SJCRH30 (cell line): Measurements from ENCODE around the gene C9. TPM values are rescaled to one million over a fixed set of nuclear protein-coding genes. Genes with fewer than 3 reads are reported as not detected.
A peak's percentile ranks its signal among the peaks of the same experiment; 100 is the strongest.
"Not testable (repeated sequence)": the region's sequence is repeated elsewhere in the genome, so short reads cannot be mapped to it uniquely, and the experiment has no call there.

Experiments
- DNase-seq, 2 experiments: peaks; one replicate each; pipeline ENCODE4 v3.0.0-alpha.2; 2015 to 2020
- H3K27ac ChIP-seq: fragments of 250-450 bp; sonication (Bioruptor Pico); 2 replicates; pipeline ENCODE4 v1.5.1; 2020; ENCODE audit warnings: mild to moderate bottlenecking, moderate library complexity
- H3K27me3 ChIP-seq: fragments of 250-450 bp; sonication (Bioruptor Pico); 2 replicates; pipeline ENCODE4 v1.5.1; 2020; ENCODE audit warnings: mild to moderate bottlenecking, moderate library complexity
- H3K36me3 ChIP-seq: fragments of 250-450 bp; sonication (Bioruptor Pico); 2 replicates; pipeline ENCODE4 v1.5.1; 2020; ENCODE audit warnings: mild to moderate bottlenecking, moderate library complexity
- H3K4me1 ChIP-seq: fragments of 250-450 bp; sonication (Bioruptor Pico); 2 replicates; pipeline ENCODE4 v1.5.1; 2020; ENCODE audit warnings: mild to moderate bottlenecking, moderate library complexity
- H3K4me3 ChIP-seq: fragments of 250-450 bp; sonication (Bioruptor Pico); 2 replicates; pipeline ENCODE4 v1.5.1; 2020; ENCODE audit warnings: mild to moderate bottlenecking, moderate library complexity
- H3K9me3 ChIP-seq: fragments of 250-450 bp; sonication (Bioruptor Pico); replicated peaks from 2 replicates; pipeline ENCODE4 v1.5.1; 2020; ENCODE audit warnings: mild to moderate bottlenecking, moderate library complexity
- total RNA-seq: library from RNA; depleted of rRNA; stranded (reverse); fragments of >200 nt; shearing (Covaris generic); gene quantifications from 2 replicates; pipeline ENCODE4 v1.2.3, GENCODE V29; 2014

Gene C9
- total RNA-seq, 1 experiment from 2014 or later, result not detected

GRCh38 chr5:39328731-39329130 is 35.6 kb downstream of the C9 start:
- Histone ChIP-seq H3K4me3 (no peak overlapping the region), H3K27me3 (no peaks in the 10 kb centered on the region), H3K27ac (no peak overlapping the region), H3K4me1 (no peaks in the 10 kb centered on the region), H3K36me3 (no peaks in the 10 kb centered on the region), H3K9me3 (no peaks in the 10 kb centered on the region)
- no peak for DNase-seq

DNA sequence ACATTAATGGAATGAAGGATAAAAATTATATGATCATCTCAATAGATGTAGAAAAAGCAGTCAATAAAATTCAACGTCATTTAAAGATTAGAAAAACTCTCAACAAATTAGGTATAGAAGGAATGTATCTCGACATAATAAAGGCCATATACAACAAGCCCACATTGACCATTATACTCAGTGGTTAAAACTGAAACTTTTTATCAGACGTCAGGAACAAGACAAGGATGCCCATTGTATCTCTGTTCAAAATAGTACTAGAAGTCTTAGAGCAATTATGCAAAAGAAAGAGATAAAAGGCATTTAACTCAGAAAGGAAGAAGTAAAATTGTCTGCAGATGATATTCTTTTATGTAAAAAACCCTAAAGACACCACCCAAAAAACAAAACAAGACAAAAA is 40.8 kb downstream of the C9 start:
- H3K36me3 ChIP-seq, result no peaks in the 10 kb centered on the region
- H3K27ac ChIP-seq, result no peak overlapping the region
- no peaks in the 10 kb centered on the region for H3K4me1 ChIP-seq
- H3K9me3 ChIP-seq, result no peaks in the 10 kb centered on the region
- H3K4me3 ChIP-seq, result no peak overlapping the region
- no peak for DNase-seq
- H3K27me3 ChIP-seq, result no peaks in the 10 kb centered on the region

- Histone ChIP-seq H3K4me1 (no peaks in the 10 kb centered on the region), H3K9me3 (0 out of 2 replicates have a peak, but pooled peaks cover 3% of the 10 kb centered on the region), H3K4me3 (no peak overlapping the region), H3K36me3 (no peaks in the 10 kb centered on the region), H3K27ac (no peak overlapping the region), H3K27me3 (no peaks in the 10 kb centered on the region)
- DNase-seq, result no peak
Observed at GRCh38 chr5:39319395-39319794, 44.9 kb downstream of the C9 start.

- not testable (repeated sequence) for DNase-seq, H3K4me3 ChIP-seq, H3K4me1 ChIP-seq, H3K36me3 ChIP-seq, H3K27ac ChIP-seq, H3K9me3 ChIP-seq, H3K27me3 ChIP-seq
Observed at GRCh38 chr5:39316464-39316863, 47.8 kb downstream of the C9 start.

DNA sequence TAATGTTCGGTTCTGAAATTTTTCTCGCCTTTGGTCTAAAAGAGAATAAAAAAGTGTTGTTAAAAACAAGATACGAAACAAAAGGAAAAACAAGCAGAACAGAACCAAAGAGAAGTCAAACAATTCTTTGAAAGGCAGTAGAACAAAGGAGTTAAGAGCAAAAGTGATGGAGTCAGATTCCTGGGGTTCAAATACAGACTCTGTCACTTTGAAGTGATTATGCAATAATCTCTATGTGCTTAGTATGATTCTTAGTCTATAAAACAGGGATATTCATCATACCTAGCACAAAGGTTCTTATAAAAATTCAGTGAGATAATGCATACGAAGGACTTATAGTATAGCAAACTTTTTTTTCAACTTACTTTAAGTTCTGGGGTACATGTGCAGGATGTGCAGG is 48.3 kb downstream of the C9 start:
- no peak overlapping the region for H3K27ac ChIP-seq
- 0 out of 2 replicates have a peak, but pooled peaks cover 3% of the 10 kb centered on the region for H3K9me3 ChIP-seq
- no peak for DNase-seq
- H3K36me3 ChIP-seq, result no peaks in the 10 kb centered on the region
- no peak overlapping the region for H3K4me3 ChIP-seq
- H3K27me3 ChIP-seq, result no peaks in the 10 kb centered on the region
- H3K4me1 ChIP-seq, result no peaks in the 10 kb centered on the region

GRCh38 chr5:39314591-39314990 is 49.7 kb downstream of the C9 start:
- H3K9me3 ChIP-seq, result 0 out of 2 replicates have a peak, but pooled peaks cover 3% of the 10 kb centered on the region
- no peak for DNase-seq
- no peaks in the 10 kb centered on the region for H3K4me1 ChIP-seq

GRCh38 chr5:39309534-39309933 is 54.8 kb downstream of the C9 start:
- no peaks in the 10 kb centered on the region for H3K36me3 ChIP-seq
- H3K9me3 ChIP-seq, result no peaks in the 10 kb centered on the region
- H3K27me3 ChIP-seq, result 0 out of 2 replicates have a peak, but pooled peaks cover 4% of the 10 kb centered on the region
- no peak overlapping the region for H3K27ac ChIP-seq
- no peak for DNase-seq
- no peak overlapping the region for H3K4me3 ChIP-seq
- no peaks in the 10 kb centered on the region for H3K4me1 ChIP-seq

More at GRCh38 chr5:39314591-39314990, 49.7 kb downstream of the C9 start:
- no peak overlapping the region for H3K27ac ChIP-seq
- no peak overlapping the region for H3K4me3 ChIP-seq
- no peaks in the 10 kb centered on the region for H3K36me3 ChIP-seq
- 0 out of 2 replicates have a peak, but pooled peaks cover 4% of the 10 kb centered on the region for H3K27me3 ChIP-seq

DNA sequence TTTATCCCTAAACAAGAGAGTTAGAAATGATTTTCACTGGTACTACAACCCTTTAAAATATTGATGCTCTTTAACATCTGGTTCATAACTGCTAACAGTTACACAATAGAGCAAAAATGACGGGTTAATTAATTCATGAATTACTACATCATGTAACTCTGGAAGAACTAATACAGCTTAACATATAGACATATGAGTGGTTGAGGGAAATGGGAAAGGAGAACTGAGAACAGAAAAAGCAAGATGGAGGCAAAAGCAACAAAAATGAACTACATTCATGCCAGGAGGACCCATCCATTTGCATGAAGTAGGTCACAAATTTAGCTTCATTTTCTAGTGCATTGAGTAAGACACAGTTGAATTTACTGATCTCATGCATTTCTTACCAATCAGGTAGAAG is 61.8 kb downstream of the C9 start:
- Histone ChIP-seq H3K4me3 (no peak overlapping the region), H3K9me3 (no peaks in the 10 kb centered on the region), H3K27ac (no peak overlapping the region), H3K36me3 (no peaks in the 10 kb centered on the region), H3K27me3 (no peaks in the 10 kb centered on the region), H3K4me1 (no peaks in the 10 kb centered on the region)
- DNase-seq, result no peak

- Histone ChIP-seq H3K9me3 (no peaks in the 10 kb centered on the region), H3K27ac (no peak overlapping the region), H3K4me3 (no peak overlapping the region), H3K4me1 (no peaks in the 10 kb centered on the region), H3K36me3 (no peaks in the 10 kb centered on the region), H3K27me3 (no peaks in the 10 kb centered on the region)
- no peak for DNase-seq
Observed at GRCh38 chr5:39301406-39301805, 62.9 kb downstream of the C9 start.

DNA sequence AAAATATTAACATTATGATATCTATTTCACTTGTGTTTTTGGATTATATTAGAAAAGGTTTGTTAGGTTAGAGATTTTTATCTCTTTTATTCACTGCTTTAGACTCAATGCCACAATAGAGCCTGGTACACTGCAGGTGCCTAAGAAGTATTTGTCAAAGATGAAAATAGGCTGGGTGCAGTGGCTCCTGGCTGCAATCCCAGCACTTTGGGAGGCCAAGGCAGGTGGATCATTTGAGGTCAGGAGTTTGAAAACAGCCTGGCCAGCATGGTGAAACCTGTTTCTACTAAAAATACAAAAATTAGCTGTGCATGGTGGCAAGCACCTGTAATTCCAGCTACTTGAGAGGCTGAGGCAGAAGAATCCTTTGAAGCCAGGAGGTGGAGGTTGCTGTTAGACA is 64.3 kb downstream of the C9 start:
- Histone ChIP-seq H3K4me1 (no peaks in the 10 kb centered on the region), H3K4me3 (no peak overlapping the region), H3K27me3 (no peaks in the 10 kb centered on the region), H3K36me3 (no peaks in the 10 kb centered on the region), H3K27ac (no peak overlapping the region), H3K9me3 (no peaks in the 10 kb centered on the region)
- no peak for DNase-seq

- H3K27me3 ChIP-seq, result no peaks in the 10 kb centered on the region
- no peak for DNase-seq
- H3K4me1 ChIP-seq, result no peaks in the 10 kb centered on the region
- no peaks in the 10 kb centered on the region for H3K36me3 ChIP-seq
- no peak overlapping the region for H3K4me3 ChIP-seq
- H3K27ac ChIP-seq, result no peak overlapping the region
- no peaks in the 10 kb centered on the region for H3K9me3 ChIP-seq
Observed at GRCh38 chr5:39294736-39295135, 69.6 kb downstream of the C9 start.

DNA sequence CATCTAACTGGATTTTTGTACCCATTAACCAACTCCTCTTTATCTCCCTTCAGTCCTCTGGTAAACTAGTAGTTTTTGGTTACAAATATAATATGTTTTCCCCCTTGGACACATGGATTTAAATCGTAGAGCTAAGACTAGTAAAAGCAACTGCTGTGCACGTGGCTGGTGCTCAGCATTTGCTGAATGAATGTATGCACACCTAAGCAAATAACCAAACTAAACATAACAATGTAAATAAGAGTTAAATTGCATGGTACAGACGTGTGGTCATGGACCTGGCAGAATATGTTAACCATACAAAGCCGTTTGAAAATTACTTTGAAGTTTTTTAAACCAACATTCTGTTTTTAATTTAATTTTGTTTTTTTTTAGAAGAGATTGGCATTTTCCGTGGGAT is 79.7 kb downstream of the C9 start:
- Histone ChIP-seq H3K36me3 (no peaks in the 10 kb centered on the region), H3K27me3 (0 out of 2 replicates have a peak, but pooled peaks cover 3% of the 10 kb centered on the region), H3K4me3 (no peak overlapping the region), H3K27ac (no peak overlapping the region), H3K4me1 (no peaks in the 10 kb centered on the region), H3K9me3 (no peaks in the 10 kb centered on the region)
- DNase-seq, result no peak

GRCh38 chr5:39283231-39283818 is 81.0 kb downstream of the C9 start:
- Histone ChIP-seq H3K36me3 (no peaks in the 10 kb centered on the region), H3K9me3 (no peaks in the 10 kb centered on the region), H3K4me3 (no peak overlapping the region), H3K4me1 (no peaks in the 10 kb centered on the region), H3K27ac (no peak overlapping the region), H3K27me3 (0 out of 2 replicates have a peak, but pooled peaks cover 3% of the 10 kb centered on the region)
- DNase-seq, result peak; percentile 9 to 56

DNA sequence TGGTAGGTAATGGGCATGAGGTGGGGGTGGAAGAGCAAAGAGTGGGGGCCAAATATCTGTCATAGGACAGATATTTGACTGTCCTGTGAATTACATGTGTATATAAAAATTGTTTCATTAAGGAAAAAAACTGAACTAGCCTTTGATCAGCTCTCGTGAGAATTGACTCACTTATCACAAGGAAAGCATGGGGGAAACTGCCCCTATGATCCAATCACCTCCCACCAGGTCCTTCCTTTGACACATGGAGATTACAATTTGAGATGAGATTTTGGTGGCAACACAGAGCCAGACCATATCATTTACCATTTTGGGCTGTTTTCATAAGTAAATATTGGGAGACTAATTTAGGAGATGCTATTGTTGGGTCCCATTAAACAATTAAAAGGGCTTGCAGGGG is 81.7 kb downstream of the C9 start:
- Histone ChIP-seq H3K36me3 (no peaks in the 10 kb centered on the region), H3K27ac (no peak overlapping the region), H3K9me3 (no peaks in the 10 kb centered on the region), H3K27me3 (0 out of 2 replicates have a peak, but pooled peaks cover 3% of the 10 kb centered on the region), H3K4me1 (no peaks in the 10 kb centered on the region), H3K4me3 (no peak overlapping the region)
- no peak for DNase-seq

GRCh38 chr5:39275865-39276264 is 88.4 kb downstream of the C9 start:
- not testable (repeated sequence) for H3K27me3 ChIP-seq, H3K27ac ChIP-seq, H3K4me3 ChIP-seq, H3K9me3 ChIP-seq, H3K4me1 ChIP-seq, DNase-seq, H3K36me3 ChIP-seq

DNA sequence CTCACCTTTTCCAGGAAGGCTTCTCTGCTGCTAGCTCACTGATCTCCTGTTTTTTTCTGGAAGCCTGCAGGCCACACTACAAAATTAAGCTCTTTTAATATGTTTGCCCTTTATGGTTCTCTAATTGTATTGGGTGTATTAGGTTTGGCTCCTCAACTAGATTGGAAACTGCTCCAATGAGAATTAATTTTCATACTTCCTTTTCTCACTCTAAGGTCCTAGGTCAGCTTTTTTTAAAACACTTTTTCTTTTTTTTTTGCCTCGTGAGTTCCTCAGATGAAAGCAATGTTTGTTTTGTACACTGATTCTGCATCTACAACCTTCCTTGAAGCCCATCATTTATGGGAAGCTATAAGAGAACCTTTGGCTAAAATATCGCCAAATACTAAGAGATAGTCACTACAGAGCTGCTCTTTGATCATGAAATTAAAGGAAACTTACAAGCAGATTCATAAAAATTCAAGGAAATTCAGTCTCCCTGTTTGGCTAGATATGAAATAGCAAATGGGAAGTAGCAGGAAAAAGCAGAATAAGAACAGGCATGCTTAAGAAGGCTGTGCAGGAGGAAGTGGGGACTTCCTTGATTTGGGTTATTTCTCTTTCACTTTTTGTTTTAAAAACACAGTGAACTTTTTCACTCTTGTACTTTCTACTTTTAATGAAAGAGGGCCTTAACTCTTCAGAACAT is 89.8 kb downstream of the C9 start:
- Histone ChIP-seq H3K4me1 (no peaks in the 10 kb centered on the region), H3K36me3 (no peaks in the 10 kb centered on the region), H3K27ac (no peak overlapping the region), H3K9me3 (no peaks in the 10 kb centered on the region), H3K4me3 (no peak overlapping the region), H3K27me3 (no peaks in the 10 kb centered on the region)
- no peak for DNase-seq
